ENCODE data around the gene TNFAIP2.

TNFAIP2 gene

GRCh38 chr14:103186241-103186822 lies 63.1 kb downstream of the TNFAIP2 start:
- DNase-seq (ENCODE audit: low read depth) = no peak
